HG02642 (cell line): ENCODE data around the gene GPRC5D.

Experiments
- ATAC-seq: cut with Tn5 transposase; IDR thresholded peaks from one replicate; pipeline ENCODE4 v1.9.1; 2021; ENCODE audit warnings: mild to moderate bottlenecking; ENCODE audit not compliant: unreplicated experiment, poor library complexity

Gene GPRC5D

DNA sequence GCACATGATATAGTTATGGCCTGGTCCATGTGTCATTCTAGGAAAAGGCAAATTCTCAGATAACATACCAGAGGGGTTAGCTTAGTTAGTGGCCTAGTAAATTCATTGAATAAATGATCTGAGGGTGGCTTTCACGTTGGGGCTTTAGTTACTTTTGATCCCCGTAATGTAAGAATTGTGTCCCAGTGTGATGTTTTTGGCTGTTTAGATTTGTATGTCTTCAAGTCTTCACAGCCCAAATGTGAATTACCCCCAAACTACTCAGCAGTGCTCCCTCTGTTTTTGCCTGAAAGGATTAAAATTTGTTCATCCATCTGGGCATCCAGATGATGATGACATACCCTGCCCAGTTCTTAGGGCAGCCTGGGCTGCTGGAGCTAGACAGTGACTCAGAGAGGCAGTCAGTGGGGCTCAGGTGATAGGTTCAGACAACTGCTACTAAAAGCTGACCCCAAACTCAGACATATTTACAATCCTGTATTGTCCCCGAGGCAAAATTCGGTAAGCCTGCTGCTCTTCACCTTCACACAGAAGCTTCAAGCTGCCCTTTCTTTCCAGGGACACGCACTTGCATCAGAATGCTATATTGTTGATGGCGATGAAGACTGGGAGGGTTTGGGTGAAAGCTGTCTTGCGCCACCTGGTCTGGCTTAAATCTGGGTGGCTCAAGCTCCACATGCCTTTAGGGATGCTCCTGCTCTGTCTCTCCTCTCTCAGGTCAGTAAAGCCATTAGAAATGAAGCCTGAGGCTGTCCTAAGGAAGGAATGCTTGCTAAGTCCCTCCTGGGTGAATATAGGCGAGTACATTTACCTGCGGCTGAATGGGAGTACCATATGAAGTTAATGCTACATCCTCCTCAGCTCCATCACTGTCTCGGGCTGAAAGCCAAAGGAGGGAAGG, 10.3 kb downstream of the GPRC5D start:
- no peak for ATAC-seq

DNA sequence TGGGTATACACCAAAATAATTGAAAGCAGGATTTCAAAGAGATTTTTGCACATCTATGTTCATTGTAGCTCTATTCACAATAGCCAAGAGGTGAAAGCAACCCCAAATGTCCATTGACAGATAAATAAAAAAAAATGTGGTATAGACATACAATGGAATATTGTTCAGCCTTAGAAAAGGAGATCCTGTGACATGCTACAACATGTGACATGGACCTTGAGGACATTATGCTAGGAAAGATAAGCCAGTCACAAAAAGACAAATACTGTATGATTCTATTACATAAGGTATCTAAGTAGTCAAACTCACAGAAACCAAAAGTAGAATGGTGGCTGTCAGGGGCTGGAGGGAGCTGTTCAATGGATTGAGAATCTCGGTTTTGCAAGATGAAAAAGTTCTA, 12.1 kb downstream of the GPRC5D start:
- ATAC-seq: no peak

DNA sequence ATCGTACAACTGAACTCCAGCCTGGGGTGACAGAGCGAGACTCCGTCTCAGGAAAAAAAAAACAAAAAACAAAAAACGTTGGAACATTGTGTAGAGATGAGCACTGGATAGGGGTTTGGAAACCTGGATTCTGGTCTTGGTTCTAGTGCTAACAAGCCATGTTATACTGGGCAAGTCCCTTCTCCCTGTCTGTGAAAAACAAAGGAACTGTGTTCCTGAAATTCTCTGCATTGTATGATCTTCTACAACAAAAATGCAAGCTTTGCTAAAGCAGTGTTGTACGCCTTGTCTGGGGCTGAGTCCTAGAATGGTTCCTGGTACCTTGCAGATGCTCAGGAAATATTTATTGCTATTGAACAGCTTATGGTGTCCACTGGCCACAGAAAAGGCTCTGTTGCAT, 13.4 kb downstream of the GPRC5D start:
- ATAC-seq: no peak

DNA sequence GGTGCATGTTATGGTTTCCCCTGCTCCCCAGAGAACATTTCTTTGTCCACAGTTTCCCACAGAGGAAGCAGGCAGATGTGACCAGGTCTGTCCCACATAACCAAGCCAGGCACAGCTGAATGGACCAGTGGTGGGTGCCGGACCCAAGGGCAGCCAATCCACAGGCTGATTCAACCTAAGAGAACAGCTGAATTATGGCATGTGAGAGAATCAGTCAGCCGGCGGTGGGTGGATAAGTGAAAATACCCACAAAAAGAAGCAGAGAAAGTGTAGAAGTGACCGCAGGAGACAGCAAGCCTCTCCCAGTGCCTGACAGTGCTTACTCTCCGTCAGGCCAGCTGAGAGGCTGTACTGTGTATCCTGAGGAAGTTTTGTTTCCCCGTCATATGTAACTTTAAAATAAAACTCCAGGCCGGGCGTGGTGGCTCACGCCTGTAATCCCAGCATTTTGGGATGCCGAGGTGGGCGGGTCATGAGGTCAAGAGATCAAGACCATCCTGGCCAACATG, 14.9 kb downstream of the GPRC5D start:
- no peak for ATAC-seq

DNA sequence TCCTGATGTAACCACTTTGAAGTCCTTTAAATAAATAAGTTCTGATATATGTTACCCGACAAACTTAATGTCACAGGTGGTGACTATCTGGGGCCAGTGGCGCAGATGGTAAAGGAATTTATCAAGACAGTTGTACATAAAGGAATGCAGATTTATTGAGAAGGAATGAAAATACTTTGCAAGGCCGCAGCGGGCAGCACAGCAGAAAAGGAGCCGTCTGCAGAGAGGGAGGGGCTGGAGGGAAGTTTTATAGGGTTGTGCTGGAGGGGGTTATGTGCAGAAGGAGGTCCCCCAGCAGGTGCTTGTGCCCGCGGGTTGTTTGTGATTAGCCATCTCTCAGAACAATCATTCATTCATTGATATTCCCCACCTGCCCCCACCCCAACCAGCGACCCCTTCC, 17.4 kb downstream of the GPRC5D start:
- no peak for ATAC-seq

DNA sequence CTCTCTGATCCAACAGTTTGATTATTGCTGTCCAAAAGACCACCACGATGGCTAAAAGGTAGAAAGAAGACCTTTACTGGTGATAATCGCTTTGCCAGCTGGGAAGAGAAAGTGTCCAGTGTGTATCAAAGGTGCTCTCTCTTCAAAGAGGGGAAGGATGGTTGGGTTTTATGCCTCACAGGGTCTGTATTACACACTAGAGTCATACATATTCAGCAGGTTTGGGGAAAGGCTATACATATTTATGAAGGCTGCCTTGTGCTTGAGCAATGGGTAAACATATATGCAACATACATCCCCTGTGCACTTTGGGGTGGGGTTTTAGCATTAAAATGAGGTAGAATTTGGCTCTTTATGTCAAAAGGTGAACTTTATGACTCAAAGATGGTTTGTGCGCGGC, 18.2 kb downstream of the GPRC5D start:
- ATAC-seq: no peak

DNA sequence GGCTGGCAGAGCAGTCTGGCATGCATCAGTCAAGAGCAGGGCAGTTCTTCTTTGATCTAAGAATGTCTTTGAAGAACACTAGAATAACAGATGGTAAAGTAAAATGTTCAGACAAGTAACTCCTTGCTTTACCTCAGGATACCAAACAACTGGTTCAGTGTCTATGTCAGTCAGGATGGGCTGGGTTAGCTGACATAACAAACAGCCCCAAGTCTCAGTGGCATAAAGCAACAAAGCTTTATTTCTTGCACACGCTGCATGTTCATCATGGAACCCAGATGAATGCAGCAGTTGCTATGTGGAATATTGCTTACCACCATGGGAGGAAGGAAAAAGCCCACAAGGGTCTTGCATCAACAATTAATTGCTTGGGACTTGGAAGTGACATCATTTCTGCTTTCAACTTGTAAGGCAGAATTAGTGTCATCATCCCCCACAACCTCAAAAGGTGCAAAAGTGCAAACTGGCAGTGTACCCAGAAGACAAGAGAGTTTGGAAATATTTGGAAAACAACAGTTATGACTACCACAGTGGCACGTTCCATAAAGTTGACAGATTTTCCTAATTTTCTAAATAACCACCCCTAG, 21.2 kb downstream of the GPRC5D start:
- ATAC-seq: no peak

DNA sequence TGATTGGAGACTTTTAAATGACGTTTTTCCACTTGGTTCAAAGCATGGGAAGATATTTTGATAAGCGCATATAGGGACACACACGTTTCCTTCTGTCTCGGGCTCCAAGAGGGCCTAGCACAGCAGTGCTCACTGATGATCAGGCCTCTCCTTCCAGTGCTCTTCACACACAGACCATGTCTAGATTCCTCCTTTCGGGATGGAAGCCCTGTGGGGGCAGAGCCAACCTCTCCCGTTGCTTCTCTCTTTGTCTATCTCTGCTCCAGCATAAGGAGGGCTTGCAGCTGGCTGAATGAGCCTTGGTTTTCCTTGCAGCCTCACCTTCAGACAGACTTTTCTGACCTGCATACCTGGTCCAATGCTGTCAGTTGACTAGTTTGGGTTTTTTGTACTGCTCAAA, 22.3 kb downstream of the GPRC5D start:
- ATAC-seq: no peak

DNA sequence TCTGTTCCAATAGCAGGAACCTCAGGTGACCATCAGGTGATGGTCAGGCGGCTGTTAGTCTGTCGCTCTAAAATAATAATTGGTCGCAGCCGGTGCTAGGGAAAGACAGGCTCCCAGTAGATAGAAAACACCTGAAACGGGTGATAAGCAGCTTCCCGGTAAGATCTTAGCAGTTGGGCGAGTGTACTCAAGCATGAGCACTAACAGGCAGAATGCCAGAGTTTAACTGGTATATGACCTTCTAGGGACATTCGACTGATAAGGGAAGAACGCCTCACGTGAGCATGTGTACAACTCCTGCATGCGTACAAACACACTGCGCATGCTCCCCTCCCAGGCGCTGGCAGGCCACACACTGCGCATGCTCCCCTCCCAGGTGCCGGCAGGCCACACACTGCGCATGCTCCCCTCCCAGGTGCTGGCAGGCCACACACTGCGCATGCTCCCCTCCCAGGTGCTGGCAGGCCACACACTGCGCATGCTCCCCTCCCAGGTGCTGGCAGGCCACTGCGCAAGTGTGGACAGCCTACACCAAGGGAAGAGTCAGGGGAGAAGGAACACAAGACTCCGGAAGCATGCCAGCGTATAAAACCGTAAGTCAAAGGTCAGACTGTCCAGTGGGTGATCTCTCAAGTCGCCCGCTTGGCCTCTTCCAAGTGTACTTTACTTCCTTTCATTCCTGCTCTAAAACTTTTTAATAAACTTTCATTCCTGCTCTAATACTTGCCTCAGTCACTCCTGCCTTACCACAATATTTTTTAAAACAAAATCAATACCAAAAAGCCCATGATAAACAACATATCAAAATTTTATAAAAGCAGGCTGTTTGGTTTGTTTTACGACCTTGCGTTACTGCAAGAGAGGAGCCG, 24.5 kb downstream of the GPRC5D start:
- no peak for ATAC-seq

DNA sequence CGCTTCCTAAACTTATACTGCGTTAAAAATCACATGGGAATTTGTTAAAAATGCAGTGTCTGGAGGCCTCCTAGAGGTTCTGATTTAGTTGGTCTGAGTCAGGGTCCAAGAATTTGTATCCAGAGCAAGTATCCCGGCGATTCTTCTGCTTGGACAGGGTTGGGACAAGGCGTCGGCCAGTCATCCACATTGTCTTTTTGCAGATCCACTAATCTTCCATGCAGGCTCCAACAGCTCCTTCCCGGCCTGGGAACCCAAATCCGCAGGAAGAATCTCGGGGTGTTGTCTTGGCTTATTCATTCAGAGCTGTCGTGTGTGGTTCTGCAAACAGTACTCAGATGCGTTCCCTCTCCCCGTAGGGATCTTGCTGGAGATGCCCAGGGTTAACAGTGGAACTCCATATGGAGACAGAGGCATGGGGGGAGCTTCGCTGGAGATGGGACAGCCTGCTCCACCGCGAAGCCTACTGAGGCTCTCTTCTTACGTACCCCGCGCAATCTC, 25.3 kb downstream of the GPRC5D start:
- ATAC-seq: no peak

DNA sequence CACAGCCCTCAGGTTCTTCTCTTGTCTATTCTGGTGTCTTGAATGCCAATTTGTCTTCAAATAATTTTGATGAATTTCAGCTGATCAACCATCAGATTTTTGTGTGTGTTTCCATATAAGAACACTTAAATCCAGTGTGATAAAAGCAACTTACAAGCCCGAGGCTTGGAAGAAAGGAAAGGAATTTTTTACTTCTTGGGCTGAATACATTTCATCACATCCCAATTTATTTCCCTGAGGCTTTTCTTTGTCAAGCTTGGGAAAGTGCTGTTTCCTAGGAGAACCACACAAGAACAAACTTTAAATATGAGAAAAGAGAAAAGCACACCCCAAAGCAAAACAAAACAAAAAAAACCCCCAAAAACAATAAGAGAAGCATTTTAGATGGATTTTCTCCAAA, 26.6 kb downstream of the GPRC5D start:
- no peak for ATAC-seq

DNA sequence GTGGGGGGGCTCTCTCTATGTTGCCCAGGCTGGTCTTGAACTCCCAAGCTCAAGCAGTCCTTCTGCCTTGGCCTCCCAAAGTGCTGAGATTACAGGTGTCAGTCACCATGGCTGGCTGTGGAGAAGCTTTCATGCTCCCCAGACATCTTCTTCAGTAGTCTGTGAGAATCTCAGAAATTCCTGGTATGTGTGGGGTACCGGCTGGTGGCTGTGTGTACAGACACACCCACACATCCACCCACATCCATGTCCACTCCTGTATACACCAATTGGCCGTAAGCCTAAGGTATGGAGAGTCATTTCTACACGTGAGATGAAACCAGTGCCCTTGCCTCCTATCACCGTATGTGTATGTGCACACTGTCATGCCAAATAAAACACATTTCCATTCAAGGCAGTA, 27.8 kb downstream of the GPRC5D start:
- no peak for ATAC-seq

DNA sequence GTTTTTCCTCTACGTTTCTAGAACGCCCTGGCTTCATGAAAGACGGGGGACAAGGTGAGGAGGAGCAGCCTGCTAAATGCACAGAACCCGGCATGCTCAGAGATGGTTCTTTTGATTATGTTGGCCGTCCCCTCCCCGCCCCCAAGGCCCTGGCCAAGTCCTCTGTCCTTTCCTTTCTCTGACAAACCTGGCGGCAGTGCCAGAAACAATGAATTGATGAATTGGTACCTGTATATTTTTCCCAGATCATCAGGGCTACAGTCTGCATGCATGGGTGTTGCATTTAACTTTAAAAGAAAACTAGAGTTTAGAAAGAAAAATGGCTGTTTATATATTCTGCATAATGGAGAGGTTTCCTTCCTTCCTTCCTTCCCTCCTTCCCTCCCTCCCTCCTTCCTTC, 29.0 kb downstream of the GPRC5D start:
- ATAC-seq: no peak

DNA sequence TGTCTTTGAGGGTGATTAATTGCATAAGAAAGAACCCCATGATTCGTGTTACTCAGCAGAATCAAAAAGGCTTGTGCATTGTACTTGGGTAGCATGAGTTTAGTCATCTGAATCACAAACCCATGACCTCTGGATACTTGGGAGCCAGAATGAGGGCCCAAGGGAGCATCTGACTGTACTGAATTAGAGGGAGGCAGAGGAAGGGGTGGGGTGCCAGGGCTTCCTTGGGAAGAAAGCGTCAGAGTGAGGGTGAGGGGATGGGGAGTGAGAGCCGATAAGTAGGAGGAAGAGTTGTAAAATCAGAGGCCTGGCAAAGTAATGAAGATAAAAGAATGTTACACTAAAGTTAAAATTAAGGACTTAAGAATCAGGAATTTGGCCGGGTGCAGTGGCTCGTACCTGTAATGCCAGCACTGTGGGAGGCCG, 29.8 kb downstream of the GPRC5D start:
- ATAC-seq: no peak

DNA sequence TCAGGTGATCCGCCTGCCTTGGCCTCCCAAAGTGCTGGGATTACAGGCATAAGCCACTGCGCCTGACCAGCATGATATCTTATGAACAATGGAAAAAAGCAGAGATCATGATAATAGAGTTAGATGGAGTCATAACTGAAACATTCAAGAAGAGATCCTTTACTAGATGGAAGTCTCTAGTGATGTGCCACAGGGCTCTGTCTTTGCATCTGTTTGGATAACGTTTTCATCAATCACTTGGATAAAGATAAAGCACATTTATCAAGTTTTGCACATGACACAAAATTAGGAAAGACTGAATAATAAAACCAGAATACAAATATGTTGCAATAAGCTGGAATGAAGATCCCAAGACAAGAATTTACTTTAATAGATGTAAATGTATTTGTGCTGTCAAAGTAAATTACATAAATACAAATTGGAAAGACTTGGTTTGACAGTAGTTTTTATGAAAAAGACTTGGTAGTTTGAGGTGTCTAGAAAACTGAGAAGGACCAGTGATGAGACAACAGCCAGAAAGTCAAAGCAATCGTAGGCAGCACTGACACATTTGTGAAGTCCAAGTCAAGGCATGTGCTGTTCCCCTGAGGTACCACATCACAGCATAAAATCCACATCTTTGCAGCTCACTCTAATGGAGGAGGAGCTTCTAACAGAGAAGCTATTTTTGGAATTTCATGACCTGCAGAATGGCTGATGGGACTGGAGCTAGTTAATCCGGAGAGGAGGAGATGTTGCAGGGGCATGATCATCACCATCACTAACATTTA, 32.1 kb downstream of the GPRC5D start:
- no peak for ATAC-seq

DNA sequence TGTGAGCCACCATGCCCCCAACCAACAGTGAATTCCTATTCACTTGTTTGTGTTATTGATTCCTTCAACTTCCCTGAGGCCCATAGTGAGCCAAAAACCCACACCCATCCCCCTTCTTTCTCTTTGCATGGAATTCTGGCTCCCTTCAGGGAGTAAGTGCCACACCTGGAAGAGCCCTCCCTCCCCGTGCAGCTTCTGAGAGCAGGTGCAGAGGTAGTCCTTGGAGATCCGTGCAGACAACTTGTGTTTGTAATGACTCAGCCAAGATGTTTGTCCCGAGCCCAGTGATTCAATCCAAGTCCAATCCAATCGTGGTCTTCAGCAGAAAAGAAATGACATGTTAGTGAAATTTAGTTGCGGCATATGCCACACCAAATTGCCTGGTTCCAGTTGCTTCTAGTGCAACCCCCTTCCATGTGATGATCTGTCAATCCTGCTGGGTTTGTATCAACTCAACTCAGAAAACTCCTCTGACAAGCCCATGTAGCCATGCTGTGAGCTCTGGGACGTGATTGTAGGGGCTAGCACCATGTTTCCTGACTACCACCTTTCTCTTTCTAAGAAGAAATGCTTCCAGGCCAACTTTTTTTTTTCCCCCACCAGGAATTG, 33.1 kb downstream of the GPRC5D start:
- no peak for ATAC-seq

DNA sequence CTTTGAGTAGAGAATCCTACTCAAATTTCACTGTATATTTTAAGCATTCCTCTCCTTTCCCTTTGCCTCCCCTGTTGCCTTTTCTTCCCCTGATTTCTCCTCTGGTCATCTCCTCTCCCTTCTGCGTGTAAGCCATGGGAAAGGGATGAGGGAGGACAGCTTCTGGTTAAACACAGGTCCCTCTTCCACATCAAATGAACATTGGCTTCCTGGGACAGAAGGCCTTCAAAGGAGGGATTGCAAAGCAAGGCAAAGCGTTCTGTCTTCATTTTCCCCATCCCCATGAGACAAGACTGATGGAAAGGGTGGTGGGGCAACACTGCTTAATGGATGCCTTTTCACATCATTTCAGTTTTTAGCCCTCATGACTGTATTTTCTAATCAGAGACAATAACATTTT, 34.5 kb downstream of the GPRC5D start:
- no peak for ATAC-seq

DNA sequence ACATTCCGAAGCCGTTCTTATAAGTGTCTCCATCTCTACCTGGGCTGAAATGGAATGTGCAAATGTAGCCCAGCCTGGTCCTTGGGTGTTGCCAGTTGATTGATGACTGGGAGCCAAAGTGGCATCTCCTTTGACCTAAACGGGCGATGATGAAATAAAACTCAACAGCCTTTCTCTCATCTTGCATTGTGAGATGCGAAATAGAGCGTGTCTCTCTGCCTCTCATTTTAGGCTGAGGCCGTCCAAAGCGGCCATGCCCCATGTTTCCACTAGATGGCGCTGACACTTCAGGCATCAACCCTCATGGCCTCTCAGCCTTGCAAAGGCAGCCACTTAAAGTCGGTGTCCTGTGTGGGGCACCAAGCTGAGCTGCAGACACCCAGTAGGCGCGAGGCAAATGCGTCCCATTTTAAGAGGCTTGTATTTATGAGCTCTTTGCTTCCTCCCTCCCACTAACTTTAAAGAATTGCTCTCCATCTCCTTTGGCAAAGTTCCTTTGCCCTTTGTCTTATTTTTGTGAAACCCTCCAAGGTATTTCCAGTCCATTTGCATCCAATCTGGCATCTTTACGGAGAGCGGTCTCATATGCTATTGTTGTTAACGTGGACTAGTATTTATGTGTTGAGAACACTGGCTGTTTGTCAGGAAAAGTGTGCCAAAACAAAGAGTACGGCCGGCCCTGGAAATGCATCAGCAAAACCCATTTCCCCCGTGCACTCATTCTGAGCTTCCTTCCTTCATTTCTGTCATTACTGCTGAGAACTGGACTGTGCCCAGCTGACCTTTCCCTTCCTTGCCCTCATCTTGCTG, 35.6 kb downstream of the GPRC5D start:
- ATAC-seq: peak; percentile 94

DNA sequence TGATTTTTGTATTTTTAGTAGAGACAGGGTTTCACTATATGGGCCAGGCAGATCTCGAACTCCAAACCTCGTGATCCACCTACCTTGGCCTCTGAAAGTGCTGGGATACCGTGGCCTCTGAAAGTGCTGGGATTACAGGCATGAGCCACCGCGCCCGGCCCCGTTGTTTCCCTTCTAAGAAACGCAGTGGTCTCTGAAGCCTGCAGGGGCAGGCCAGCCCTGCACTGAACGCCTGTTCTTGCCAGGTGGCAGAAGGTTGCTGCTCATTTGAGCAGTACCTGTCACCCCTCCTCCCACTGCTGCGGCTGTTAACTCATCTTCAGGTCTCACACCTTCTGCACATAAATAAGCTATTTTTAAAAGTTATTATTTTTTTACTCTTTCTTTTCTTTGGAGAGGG, 36.3 kb downstream of the GPRC5D start:
- ATAC-seq: no peak
